ENCODE measurements around the gene ANKIB1.
"Not testable (repeated sequence)": the region's sequence is repeated elsewhere in the genome, so short reads cannot be mapped to it uniquely, and the experiment has no call there.

ANKIB1 gene

DNA sequence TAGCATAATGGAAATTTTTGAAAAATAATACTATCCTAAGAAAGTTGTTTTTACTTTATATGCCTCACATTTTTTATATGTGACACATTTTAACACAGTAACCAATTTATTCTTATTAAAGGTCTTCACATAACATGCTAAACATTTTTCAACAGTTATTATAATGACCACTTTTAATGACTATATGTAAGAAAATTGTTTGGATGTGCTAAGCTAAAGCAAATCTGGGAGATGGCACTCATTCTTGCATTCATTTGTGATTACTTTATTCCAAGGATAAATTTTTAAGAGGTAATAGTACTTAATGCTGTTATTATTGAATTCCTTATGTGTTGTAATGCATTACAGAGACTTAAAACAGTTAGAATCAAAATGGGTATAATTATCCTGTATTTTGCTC, 88.1 kb downstream of the ANKIB1 start:
- peaks cover 9% of the 10 kb centered on the region for H3K36me3 ChIP-seq (ENCODE audit: insufficient read depth, low read length)
- no peaks in the 10 kb centered on the region for H3K4me1 ChIP-seq (ENCODE audit: insufficient read depth, low read length)
- no peak overlapping the region for H3K4me3 ChIP-seq (ENCODE audit: low read depth in 1 of 2, low read length in 2 of 2)
- H3K27me3 ChIP-seq (ENCODE audit: control insufficient read depth in 1 of 2, insufficient read depth in 2 of 2, low read length in 2 of 2): no peaks in the 10 kb centered on the region
- H3K9me3 ChIP-seq (ENCODE audit: low read length): no peaks in the 10 kb centered on the region
- no peak overlapping the region for H3K9ac ChIP-seq (ENCODE audit: low read length)
- H3K27ac ChIP-seq (ENCODE audit: low read depth, low read length): no peak overlapping the region

DNA sequence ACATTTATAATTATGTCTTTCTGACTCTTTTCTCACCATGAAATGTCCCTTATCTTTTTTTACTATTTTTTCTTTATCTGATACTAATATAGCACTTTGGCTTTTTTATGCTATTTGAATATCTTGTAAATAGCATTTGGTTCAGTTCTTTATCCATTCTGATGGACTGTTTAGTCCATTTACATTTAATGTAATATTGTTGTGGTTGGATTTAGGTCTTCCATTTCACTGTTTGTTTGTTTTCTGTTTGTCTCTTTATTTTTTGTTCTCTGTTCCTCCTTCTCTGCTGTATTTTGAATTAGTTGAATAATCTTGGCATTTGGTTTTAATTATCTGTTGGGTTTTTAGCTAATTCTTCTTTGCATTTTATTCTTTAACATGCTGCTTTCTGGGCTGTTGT, 89.8 kb downstream of the ANKIB1 start:
- H3K27ac ChIP-seq (ENCODE audit: low read depth, low read length): no peak overlapping the region
- no peaks in the 10 kb centered on the region for H3K4me1 ChIP-seq (ENCODE audit: insufficient read depth, low read length)
- H3K36me3 ChIP-seq (ENCODE audit: insufficient read depth, low read length): peaks cover 9% of the 10 kb centered on the region
- H3K4me3 ChIP-seq (ENCODE audit: low read depth in 1 of 2, low read length in 2 of 2): no peak overlapping the region
- no peaks in the 10 kb centered on the region for H3K9me3 ChIP-seq (ENCODE audit: low read length)
- no peak overlapping the region for H3K9ac ChIP-seq (ENCODE audit: low read length)
- H3K27me3 ChIP-seq (ENCODE audit: control insufficient read depth in 1 of 2, insufficient read depth in 2 of 2, low read length in 2 of 2): no peaks in the 10 kb centered on the region

DNA sequence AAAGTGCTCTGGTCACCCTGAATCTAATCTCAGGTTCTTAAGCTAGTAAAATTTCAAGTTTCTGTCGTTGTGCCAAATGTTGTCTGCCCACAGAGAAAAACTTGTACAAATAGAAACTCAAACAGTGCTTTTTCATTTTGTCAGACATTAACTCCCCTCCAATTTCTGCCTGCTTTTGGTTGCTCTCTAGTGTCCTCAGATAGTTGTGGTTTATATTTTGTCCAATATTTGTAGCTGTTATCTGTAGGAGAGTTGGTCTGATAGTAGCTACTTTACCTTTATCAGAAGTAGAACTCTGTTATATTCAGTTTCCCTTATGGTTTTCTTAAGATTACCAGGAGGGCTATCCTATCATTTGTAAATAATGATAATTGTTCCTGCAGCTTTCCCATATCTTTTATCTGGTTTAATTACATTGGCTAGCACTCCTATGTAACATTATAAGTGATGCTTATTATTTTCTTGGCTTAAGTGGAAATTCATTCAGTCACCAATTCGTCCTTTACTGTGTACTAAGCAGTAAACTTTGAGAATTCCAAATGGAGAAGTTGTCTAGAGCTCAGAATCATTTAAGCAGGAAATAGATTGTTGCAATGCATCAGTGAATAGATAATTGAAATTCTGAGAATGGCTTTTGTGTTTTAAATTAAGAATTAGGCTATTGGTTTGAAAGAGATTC, 91.0 kb downstream of the ANKIB1 start:
- Histone ChIP-seq H3K36me3 (ENCODE audit: insufficient read depth, low read length) (peaks cover 9% of the 10 kb centered on the region), H3K4me1 (ENCODE audit: insufficient read depth, low read length) (no peaks in the 10 kb centered on the region), H3K9me3 (ENCODE audit: low read length) (no peaks in the 10 kb centered on the region), H3K27ac (ENCODE audit: low read depth, low read length) (no peak overlapping the region), H3K9ac (ENCODE audit: low read length) (no peak overlapping the region), H3K27me3 (ENCODE audit: control insufficient read depth in 1 of 2, insufficient read depth in 2 of 2, low read length in 2 of 2) (no peaks in the 10 kb centered on the region), H3K4me3 (ENCODE audit: low read depth in 1 of 2, low read length in 2 of 2) (no peak overlapping the region)

DNA sequence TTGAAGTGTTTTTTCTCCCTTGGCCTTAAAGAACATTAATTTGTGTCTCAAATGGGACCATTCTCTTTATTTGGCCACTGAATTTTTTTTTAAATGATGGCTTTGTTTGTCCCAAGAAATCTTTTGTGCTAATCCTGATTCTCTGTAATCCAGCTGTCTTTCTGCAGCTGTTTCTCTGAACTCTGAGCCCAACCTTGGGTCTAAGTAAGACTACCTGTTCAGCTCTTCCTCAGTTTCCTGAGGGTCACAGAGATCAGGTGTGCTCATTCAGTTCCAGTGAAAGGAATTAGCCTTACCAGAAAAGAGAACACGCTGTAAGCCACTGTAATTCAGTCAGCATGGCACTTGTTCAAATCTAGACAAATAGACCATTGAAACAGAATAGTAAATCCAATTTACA, 94.2 kb downstream of the ANKIB1 start:
- Histone ChIP-seq H3K4me1 (ENCODE audit: insufficient read depth, low read length) (no peaks in the 10 kb centered on the region), H3K4me3 (ENCODE audit: low read depth in 1 of 2, low read length in 2 of 2) (no peak overlapping the region), H3K36me3 (ENCODE audit: insufficient read depth, low read length) (no peaks in the 10 kb centered on the region), H3K9me3 (ENCODE audit: low read length) (no peaks in the 10 kb centered on the region), H3K27me3 (ENCODE audit: control insufficient read depth in 1 of 2, insufficient read depth in 2 of 2, low read length in 2 of 2) (no peaks in the 10 kb centered on the region), H3K27ac (ENCODE audit: low read depth, low read length) (no peak overlapping the region), H3K9ac (ENCODE audit: low read length) (no peak overlapping the region)

DNA sequence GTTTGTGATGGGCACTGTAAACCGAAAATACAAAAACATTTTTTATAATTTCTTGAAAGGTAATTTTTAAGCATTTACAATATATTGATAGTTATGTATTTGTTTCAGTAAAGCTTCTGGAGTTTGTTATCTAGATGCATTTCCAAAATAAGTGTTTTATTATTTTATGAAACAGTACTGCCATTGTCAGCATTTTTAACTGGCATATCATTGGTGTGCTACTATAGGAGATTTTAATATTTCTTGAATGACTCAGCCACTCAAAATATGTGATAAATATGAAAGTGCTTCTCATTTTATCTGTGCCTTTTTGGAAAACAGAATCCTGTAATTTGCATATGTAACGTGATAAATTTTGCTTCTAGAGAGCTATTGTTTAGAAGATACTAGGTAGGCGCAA, 97.9 kb downstream of the ANKIB1 start:
- Histone ChIP-seq H3K27ac (ENCODE audit: low read depth, low read length) (no peak overlapping the region), H3K4me3 (ENCODE audit: low read depth in 1 of 2, low read length in 2 of 2) (no peak overlapping the region), H3K4me1 (ENCODE audit: insufficient read depth, low read length) (no peaks in the 10 kb centered on the region), H3K9ac (ENCODE audit: low read length) (no peak overlapping the region), H3K36me3 (ENCODE audit: insufficient read depth, low read length) (peaks cover 16% of the 10 kb centered on the region), H3K9me3 (ENCODE audit: low read length) (no peaks in the 10 kb centered on the region), H3K27me3 (ENCODE audit: control insufficient read depth in 1 of 2, insufficient read depth in 2 of 2, low read length in 2 of 2) (no peaks in the 10 kb centered on the region)

DNA sequence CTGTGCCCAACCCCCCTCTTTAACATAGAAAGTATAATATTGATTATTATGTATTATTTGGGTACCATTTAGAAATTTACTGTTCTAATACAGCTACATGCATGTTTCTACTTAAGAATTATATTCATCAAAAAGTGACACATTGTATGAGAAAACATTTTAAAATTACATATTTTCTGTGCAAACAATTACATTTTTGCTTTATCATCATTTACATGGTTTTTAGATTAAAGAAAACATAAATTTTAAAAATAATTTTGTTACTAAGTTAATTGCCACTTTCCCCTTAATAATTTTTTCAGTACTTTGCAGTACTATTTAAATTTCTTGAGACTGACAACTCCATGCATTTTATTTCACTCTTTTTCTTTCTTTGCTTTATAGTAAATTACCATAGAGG, 106.2 kb downstream of the ANKIB1 start:
- Histone ChIP-seq H3K9me3 (ENCODE audit: low read length) (no peaks in the 10 kb centered on the region), H3K27me3 (ENCODE audit: control insufficient read depth in 1 of 2, insufficient read depth in 2 of 2, low read length in 2 of 2) (no peaks in the 10 kb centered on the region), H3K36me3 (ENCODE audit: insufficient read depth, low read length) (peaks cover 29% of the 10 kb centered on the region), H3K4me3 (ENCODE audit: low read depth in 1 of 2, low read length in 2 of 2) (no peak overlapping the region), H3K27ac (ENCODE audit: low read depth, low read length) (no peak overlapping the region), H3K9ac (ENCODE audit: low read length) (no peak overlapping the region), H3K4me1 (ENCODE audit: insufficient read depth, low read length) (no peaks in the 10 kb centered on the region)

DNA sequence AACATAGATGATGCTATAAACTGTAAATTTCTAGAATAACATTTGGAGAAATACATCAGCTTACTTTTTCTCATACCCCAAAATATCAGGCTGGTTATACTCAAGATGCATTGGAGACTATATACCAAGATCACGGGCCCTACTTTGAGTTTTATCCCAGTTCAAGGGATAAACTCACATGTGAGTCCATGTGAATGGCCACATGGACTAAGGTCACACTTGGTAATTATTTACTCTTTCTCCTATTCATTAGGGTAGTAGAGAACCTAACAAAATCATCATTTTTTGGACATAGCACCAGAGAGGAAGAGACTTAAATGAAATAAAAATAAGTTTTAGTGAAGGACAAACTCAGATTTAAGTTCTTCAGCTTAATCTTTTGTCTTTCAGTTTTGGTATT, 108.4 kb downstream of the ANKIB1 start:
- H3K4me1 ChIP-seq (ENCODE audit: insufficient read depth, low read length): no peaks in the 10 kb centered on the region
- H3K9ac ChIP-seq (ENCODE audit: low read length): no peak overlapping the region
- peaks cover 18% of the 10 kb centered on the region for H3K36me3 ChIP-seq (ENCODE audit: insufficient read depth, low read length)
- H3K27me3 ChIP-seq (ENCODE audit: control insufficient read depth in 1 of 2, insufficient read depth in 2 of 2, low read length in 2 of 2): no peaks in the 10 kb centered on the region
- H3K9me3 ChIP-seq (ENCODE audit: low read length): no peaks in the 10 kb centered on the region
- no peak overlapping the region for H3K4me3 ChIP-seq (ENCODE audit: low read depth in 1 of 2, low read length in 2 of 2)
- no peak overlapping the region for H3K27ac ChIP-seq (ENCODE audit: low read depth, low read length)

DNA sequence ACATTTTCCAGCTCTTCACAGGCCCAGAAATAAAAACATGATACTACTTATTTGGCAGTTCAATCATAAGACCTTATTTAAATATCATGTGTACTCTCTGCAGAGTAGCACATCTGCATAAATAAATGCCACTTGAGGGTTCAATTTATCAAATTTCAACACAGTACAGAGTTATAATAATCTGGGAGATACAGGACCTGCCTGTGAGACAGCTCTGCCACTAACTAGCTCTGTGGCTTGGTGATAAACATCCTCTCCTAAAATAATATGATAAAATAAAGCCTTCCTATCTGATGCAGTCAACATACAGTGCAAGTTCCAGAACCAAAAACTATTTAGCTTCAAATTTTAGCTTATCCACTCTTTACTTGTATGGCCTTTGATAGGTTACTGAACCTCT, 110.6 kb downstream of the ANKIB1 start:
- Histone ChIP-seq H3K4me1 (ENCODE audit: insufficient read depth, low read length) (no peaks in the 10 kb centered on the region), H3K27me3 (ENCODE audit: control insufficient read depth in 1 of 2, insufficient read depth in 2 of 2, low read length in 2 of 2) (no peaks in the 10 kb centered on the region), H3K9ac (ENCODE audit: low read length) (no peak overlapping the region), H3K9me3 (ENCODE audit: low read length) (no peaks in the 10 kb centered on the region), H3K4me3 (ENCODE audit: low read depth in 1 of 2, low read length in 2 of 2) (no peak overlapping the region), H3K27ac (ENCODE audit: low read depth, low read length) (no peak overlapping the region), H3K36me3 (ENCODE audit: insufficient read depth, low read length) (peaks cover 18% of the 10 kb centered on the region)

DNA sequence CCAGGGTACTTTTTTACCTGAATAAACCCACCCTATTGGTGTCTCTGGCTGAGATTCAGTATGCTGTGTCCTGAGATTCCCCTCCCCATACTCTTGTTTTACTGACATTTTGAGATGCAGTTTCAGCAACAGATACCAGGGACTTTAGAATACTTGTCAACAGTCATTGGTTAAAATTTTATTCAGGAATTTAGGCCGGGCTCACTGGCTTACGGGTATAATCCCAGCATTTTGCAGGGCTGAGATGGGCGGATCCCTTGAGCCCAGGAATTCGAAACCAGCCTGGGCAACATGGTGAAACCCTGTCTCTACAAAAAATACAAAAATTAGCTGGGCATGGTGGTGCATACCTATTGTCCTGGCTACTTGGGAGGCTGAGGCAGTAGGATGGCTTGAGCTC, 111.5 kb downstream of the ANKIB1 start:
- no peak overlapping the region for H3K27ac ChIP-seq (ENCODE audit: low read depth, low read length)
- H3K9ac ChIP-seq (ENCODE audit: low read length): no peak overlapping the region
- H3K9me3 ChIP-seq (ENCODE audit: low read length): no peaks in the 10 kb centered on the region
- H3K27me3 ChIP-seq (ENCODE audit: control insufficient read depth in 1 of 2, insufficient read depth in 2 of 2, low read length in 2 of 2): no peaks in the 10 kb centered on the region
- no peak overlapping the region for H3K4me3 ChIP-seq (ENCODE audit: low read depth in 1 of 2, low read length in 2 of 2)
- H3K4me1 ChIP-seq (ENCODE audit: insufficient read depth, low read length): no peaks in the 10 kb centered on the region
- H3K36me3 ChIP-seq (ENCODE audit: insufficient read depth, low read length): peaks cover 23% of the 10 kb centered on the region

DNA sequence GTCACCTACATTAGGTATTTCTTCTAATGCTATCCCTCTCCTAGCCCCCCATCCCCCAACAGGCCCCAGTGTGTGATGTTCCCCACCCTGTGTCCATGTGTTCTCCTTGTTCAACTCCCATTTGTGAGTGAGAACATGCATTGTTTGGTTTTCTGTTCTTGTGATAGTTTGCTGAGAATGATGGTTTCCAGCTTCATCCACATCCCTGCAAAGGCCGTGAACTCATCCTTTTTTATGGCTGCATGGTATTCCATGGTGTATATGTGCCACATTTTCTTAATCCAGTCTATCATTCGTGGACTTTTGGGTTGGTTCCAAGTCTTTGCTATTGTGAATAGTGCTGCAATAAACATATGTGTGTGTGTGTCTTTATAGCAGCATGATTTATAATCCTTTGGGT, 113.4 kb downstream of the ANKIB1 start:
- not testable (repeated sequence) for H3K9ac ChIP-seq (ENCODE audit: low read length); H3K4me3 ChIP-seq (ENCODE audit: low read depth in 1 of 2, low read length in 2 of 2); H3K4me1 ChIP-seq (ENCODE audit: insufficient read depth, low read length); H3K9me3 ChIP-seq (ENCODE audit: low read length); H3K27ac ChIP-seq (ENCODE audit: low read depth, low read length); H3K27me3 ChIP-seq (ENCODE audit: control insufficient read depth in 1 of 2, insufficient read depth in 2 of 2, low read length in 2 of 2)
- peaks cover 10% of the 10 kb centered on the region for H3K36me3 ChIP-seq (ENCODE audit: insufficient read depth, low read length)

DNA sequence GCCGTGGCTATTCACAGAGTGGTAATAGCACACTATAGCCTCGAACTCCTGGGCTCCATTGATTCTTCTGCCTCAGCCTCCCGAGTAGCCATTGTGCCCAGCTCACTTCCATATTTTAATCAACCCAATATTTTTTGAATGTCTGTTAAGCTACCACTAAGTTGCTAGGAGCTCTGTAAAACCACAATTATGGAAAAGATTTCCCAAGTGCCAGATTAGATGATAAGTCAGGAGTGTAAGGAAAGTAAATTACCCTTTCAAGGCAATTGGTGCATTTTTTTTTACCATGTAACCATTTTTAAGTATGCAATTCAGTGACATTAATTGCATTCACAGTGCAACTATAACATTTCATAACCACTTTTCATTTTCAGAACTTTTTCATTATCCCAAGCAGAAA, 114.0 kb downstream of the ANKIB1 start:
- Histone ChIP-seq H3K9me3 (ENCODE audit: low read length) (no peaks in the 10 kb centered on the region), H3K4me1 (ENCODE audit: insufficient read depth, low read length) (no peaks in the 10 kb centered on the region), H3K36me3 (ENCODE audit: insufficient read depth, low read length) (peaks cover 9% of the 10 kb centered on the region), H3K27ac (ENCODE audit: low read depth, low read length) (no peak overlapping the region), H3K27me3 (ENCODE audit: control insufficient read depth in 1 of 2, insufficient read depth in 2 of 2, low read length in 2 of 2) (no peaks in the 10 kb centered on the region), H3K9ac (ENCODE audit: low read length) (no peak overlapping the region), H3K4me3 (ENCODE audit: low read depth in 1 of 2, low read length in 2 of 2) (no peak overlapping the region)

DNA sequence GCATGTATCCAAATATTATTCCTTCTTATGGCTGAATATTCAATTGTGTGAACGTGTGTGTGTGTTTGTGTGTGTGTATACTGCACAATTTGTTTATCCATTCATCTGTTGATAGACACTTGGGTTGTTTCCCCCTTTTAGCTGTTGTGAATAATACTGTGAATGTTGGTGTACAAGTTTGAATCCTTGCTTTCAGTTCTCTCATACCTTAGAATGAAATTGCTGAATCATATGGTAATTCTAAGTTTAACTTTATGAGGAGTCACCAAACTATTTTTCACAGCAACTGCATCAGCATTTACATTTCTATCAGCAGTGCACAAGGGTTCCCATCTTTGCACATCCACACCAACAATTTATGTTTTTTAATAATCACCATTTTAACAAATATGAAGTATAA, 114.6 kb downstream of the ANKIB1 start:
- Histone ChIP-seq H3K27ac (ENCODE audit: low read depth, low read length) (no peak overlapping the region), H3K9ac (ENCODE audit: low read length) (no peak overlapping the region), H3K27me3 (ENCODE audit: control insufficient read depth in 1 of 2, insufficient read depth in 2 of 2, low read length in 2 of 2) (no peaks in the 10 kb centered on the region), H3K36me3 (ENCODE audit: insufficient read depth, low read length) (peaks cover 9% of the 10 kb centered on the region), H3K4me3 (ENCODE audit: low read depth in 1 of 2, low read length in 2 of 2) (no peak overlapping the region), H3K4me1 (ENCODE audit: insufficient read depth, low read length) (no peaks in the 10 kb centered on the region), H3K9me3 (ENCODE audit: low read length) (no peaks in the 10 kb centered on the region)
